IMR-90 (cell line): Measurements from ENCODE around the gene AGAP1. TPM values are rescaled to one million over a fixed set of nuclear protein-coding genes. Genes with fewer than 3 reads are reported as not detected.
A peak's percentile ranks its signal among the peaks of the same experiment; 100 is the strongest.

ENCODE experiments used
- ATAC-seq: fragments of 200-7000 bp; cut with Tn5 transposase; 2 replicates; pipeline ENCODE4 v1.9.1; 2020; ENCODE audit warnings: low read depth, mild to moderate bottlenecking, moderate library complexity
- BruUV-seq: library from RNA; stranded (reverse); fragments of 400-500 nt; replicated peaks from 2 replicates; lab custom pipeline; 2021; lab: Mats Ljungman, UMichigan
- CTCF ChIA-PET: fragments of 300-600 bp; formaldehyde crosslinking; extraction: SDS; loops from one replicate; lab custom pipeline; 2021; ENCODE audit warnings: antibody characterized with exemption; lab: Yijun Ruan, JAX
- POLR2A ChIA-PET: fragments of 300-600 bp; sonication (Branson Sonifier 250); formaldehyde crosslinking; loops from one replicate; lab custom pipeline; 2022; ENCODE audit warnings: antibody characterized with exemption; ENCODE audit not compliant: unreplicated experiment; lab: Charles Lee
- DNase-seq: peaks from one replicate; pipeline ENCODE4 v3.0.0; 2013
- H2AFZ ChIP-seq: replicated peaks from 2 replicates; pipeline ENCODE3; 2013; ENCODE audit warnings: low read length, mild to moderate bottlenecking; ENCODE audit not compliant: poor library complexity
- H2AK5ac ChIP-seq: 2 replicates; pipeline ENCODE4 v1.6.1; 2013; ENCODE audit warnings: low read depth, low read length, inconsistent platforms
- H2AK9ac ChIP-seq: replicated peaks from 2 replicates; pipeline ENCODE3; 2013; ENCODE audit warnings: mild to moderate bottlenecking, low read depth, low read length, moderate library complexity; ENCODE audit not compliant: poor library complexity
- H2BK120ac ChIP-seq: 2 replicates; pipeline ENCODE4 v1.6.1; 2013; ENCODE audit warnings: low read depth, low read length, inconsistent platforms
- H2BK15ac ChIP-seq: 3 replicates; pipeline ENCODE4 v1.6.1; 2013; ENCODE audit warnings: low read depth, low read length, inconsistent platforms
- H2BK20ac ChIP-seq: 2 replicates; pipeline ENCODE4 v1.6.1; 2013; ENCODE audit warnings: low read depth, mild to moderate bottlenecking, inconsistent platforms, low read length, moderate library complexity
- H2BK5ac ChIP-seq: 2 replicates; pipeline ENCODE4 v1.6.1; 2013; ENCODE audit warnings: mild to moderate bottlenecking, low read depth, low read length, inconsistent platforms; ENCODE audit not compliant: poor library complexity, severe bottlenecking
- H3K14ac ChIP-seq: replicated peaks from 2 replicates; pipeline ENCODE4 v1.6.1; 2013; ENCODE audit warnings: low read depth, low read length, inconsistent platforms
- H3K18ac ChIP-seq: 2 replicates; pipeline ENCODE4 v1.6.1; 2013; ENCODE audit warnings: low read depth, low read length, control low read depth
- H3K23ac ChIP-seq: 2 replicates; pipeline ENCODE4 v1.6.1; 2013; ENCODE audit warnings: low read depth, low read length, inconsistent platforms
- H3K27ac ChIP-seq: 2 replicates; pipeline ENCODE4 v1.5.1; 2013; ENCODE audit warnings: mild to moderate bottlenecking, control low read depth, low read length; ENCODE audit not compliant: insufficient read depth
- H3K27me3 ChIP-seq: 2 replicates; pipeline ENCODE4 v1.6.1; 2013; ENCODE audit warnings: low read length; ENCODE audit not compliant: control insufficient read depth, insufficient read depth
- H3K36me3 ChIP-seq: 2 replicates; pipeline ENCODE4 v1.6.1; 2013; ENCODE audit warnings: low read length, mixed read lengths; ENCODE audit not compliant: control insufficient read depth, insufficient read depth
- H3K4ac ChIP-seq: 2 replicates; pipeline ENCODE4 v1.6.1; 2013; ENCODE audit warnings: low read depth, low read length, inconsistent platforms
- H3K4me1 ChIP-seq: 2 replicates; pipeline ENCODE4 v1.6.1; 2013; ENCODE audit warnings: low read length, mixed read lengths; ENCODE audit not compliant: control insufficient read depth, insufficient read depth
- H3K4me2 ChIP-seq: 2 replicates; pipeline ENCODE4 v1.6.1; 2013; ENCODE audit warnings: low read depth, mild to moderate bottlenecking, control low read depth, low read length, moderate library complexity
- H3K4me3 ChIP-seq: 2 replicates; pipeline ENCODE4 v1.5.1; 2013; ENCODE audit warnings: low read depth, mild to moderate bottlenecking, control low read depth, low read length, moderate library complexity; ENCODE audit not compliant: insufficient read depth
- H3K56ac ChIP-seq: 2 replicates; pipeline ENCODE4 v1.6.1; 2013; ENCODE audit warnings: low read length, inconsistent platforms; ENCODE audit not compliant: insufficient read depth; ENCODE audit errors: extremely low read depth
- H3K79me1 ChIP-seq, 2 experiments: 2 replicates each; pipeline ENCODE4 v1.6.1; 2013; ENCODE audit warnings: low read length in 2 of 2, inconsistent platforms in 1 of 2, low read depth in 1 of 2
- H3K9ac ChIP-seq: 2 replicates; pipeline ENCODE4 v1.6.1; 2013; ENCODE audit warnings: low read depth, low read length, control low read depth
- H3K9me1 ChIP-seq: 2 replicates; pipeline ENCODE4 v1.6.1; 2013; ENCODE audit warnings: low read length, inconsistent platforms; ENCODE audit not compliant: insufficient read depth
- H3K9me3 ChIP-seq: 2 replicates; pipeline ENCODE4 v1.6.1; 2013; ENCODE audit warnings: low read length; ENCODE audit not compliant: control insufficient read depth, insufficient read depth
- H4K20me1 ChIP-seq: 2 replicates; pipeline ENCODE4 v1.6.1; 2013; ENCODE audit warnings: low read length, inconsistent platforms; ENCODE audit not compliant: insufficient read depth
- H4K5ac ChIP-seq: 2 replicates; pipeline ENCODE4 v1.6.1; 2013; ENCODE audit warnings: mild to moderate bottlenecking, low read depth, low read length, control low read depth
- H4K8ac ChIP-seq, 2 experiments: 2 replicates each; pipeline ENCODE4 v1.6.1; 2013; ENCODE audit warnings: low read depth in 2 of 2, low read length in 2 of 2, control low read depth in 1 of 2, inconsistent platforms in 1 of 2
- H4K91ac ChIP-seq: 2 replicates; pipeline ENCODE4 v1.6.1; 2013; ENCODE audit warnings: low read depth, low read length, inconsistent platforms; ENCODE audit not compliant: insufficient read depth
- BHLHE40 ChIP-seq: fragments of 150-350 bp; IDR thresholded peaks from 2 replicates; pipeline ENCODE4 v1.6.1; 2016; ENCODE audit warnings: mild to moderate bottlenecking, low read depth, low read length
- POLR2A ChIP-seq: IDR thresholded peaks from 2 replicates; pipeline ENCODE4 v1.6.1; 2012; ENCODE audit warnings: mild to moderate bottlenecking, low read depth, low read length
- WGBS, 2 experiments: methylation state at CpG; one replicate each; pipeline versions ENCODE4 v1.1.5 to v1.1.7; 2013; ENCODE audit warnings: missing lambda C conversion rate in 2 of 2; ENCODE audit not compliant: insufficient read length in 1 of 2; ENCODE audit errors: extremely low coverage in 2 of 2; 5-methylcytosine and 5-hydroxymethylcytosine counted together
- dilution Hi-C: fragments of 300-500 bp; cut with HindIII; formaldehyde crosslinking; loops from one replicate; pipeline ENCODE4 v1.14.3; 2018; ENCODE audit warnings: low sequenced_read_pairs; ENCODE audit not compliant: unreplicated experiment
- in situ Hi-C: fragments of 300-500 bp; cut with MboI; formaldehyde crosslinking; loops from 3 replicates; pipeline ENCODE4 v1.14.3; 2019; ENCODE audit warnings: low sequenced_read_pairs, inconsistent platforms, mixed read lengths
- intact Hi-C: fragments of 100-400 bp; cut with micrococcal nuclease; formaldehyde crosslinking; loops from 2 replicates; pipeline ENCODE4 v1.10.0; 2022
- polyA plus RNA-seq, 3 experiments: library from polyadenylated mRNA; depleted of rRNA; stranded (reverse); fragments of >200 nt; gene quantifications; 2 replicates each; pipeline ENCODE4 v1.2.3, GENCODE V29; 2012; ENCODE audit warnings: low replicate concordance in 1 of 3
- total RNA-seq: library from RNA; depleted of rRNA; stranded (reverse); fragments of >200 nt; gene quantifications from 2 replicates; pipeline ENCODE4 v1.2.3, GENCODE V29; 2012

AGAP1 gene
- total and polyA plus RNA-seq, 2 of the 4 experiments (the other 2 are of a cell fraction): 15.1 to 16.4 TPM

- Histone ChIP-seq H3K4me3 (no peak overlapping the region), H3K9me1 (peaks cover 13% of the 10 kb centered on the region), H3K36me3 (peaks cover 4% of the 10 kb centered on the region), H2AFZ (peak overlapping the region; percentile 63), H3K27me3 (no peaks in the 10 kb centered on the region), H3K9me3 (no peaks in the 10 kb centered on the region), H3K4me2 (peak overlapping the region; percentile 19; the same call in 1 of the 2 replicates), H2BK15ac (no peak overlapping the region), H4K8ac (no peak overlapping the region), H3K4ac (no peak overlapping the region), H4K5ac (no peak overlapping the region), H3K14ac (no peak overlapping the region), H4K91ac (0 out of 2 replicates have a peak overlapping the region, but pooled peaks have one; percentile 3), H3K79me1 (no peaks in the 10 kb centered on the region), H3K56ac (no peak overlapping the region), H2BK120ac (no peak overlapping the region; the same call in 1 of the 2 replicates), H2BK20ac (0 out of 2 replicates have a peak overlapping the region, but pooled peaks have one; percentile 5), H2AK5ac (0 out of 2 replicates have a peak overlapping the region, but pooled peaks have one; percentile 17), H2BK5ac (peak overlapping the region; percentile 39), H3K18ac (no peak overlapping the region), H3K27ac (no peak overlapping the region), H3K9ac (no peak overlapping the region), H4K20me1 (0 out of 2 replicates have a peak, but pooled peaks cover 5% of the 10 kb centered on the region), H2AK9ac (no peak overlapping the region), H3K23ac (no peak overlapping the region), H3K4me1 (peaks cover 9% of the 10 kb centered on the region)
- CTCF ChIA-PET: interaction anchor here (0.9 kb wide), 1 partner anchor 154 kb away, joined by 3 read pairs; no protein-coding TSS in a partner anchor
- intact Hi-C loops: no loop called here
- POLR2A ChIA-PET: interaction anchor here (0.6 kb wide), 1 partner anchor 1406 kb away, joined by 13 read pairs; no protein-coding TSS in a partner anchor
- 47% methylated on average over 10 of the region's 15 CpGs; no CpG with 5 or more reads in 1 of the 2 experiments for WGBS, 2 experiments
- TF ChIP-seq POLR2A: no peak
- TF ChIP-seq BHLHE40: peak; percentile 54
- ATAC-seq (peak; percentile 79), DNase-seq (peak; percentile 50)
- no TSS peak for BruUV-seq
- in situ Hi-C loops: no loop called here
- dilution Hi-C loops: no loop called here
Measured at GRCh38 chr2:235934059-235934773, 440.4 kb downstream of the AGAP1 start.
